ENCODE measurements around the gene NTF4.
"Not testable (repeated sequence)": the region's sequence is repeated elsewhere in the genome, so short reads cannot be mapped to it uniquely, and the experiment has no call there.

Gene NTF4

DNA sequence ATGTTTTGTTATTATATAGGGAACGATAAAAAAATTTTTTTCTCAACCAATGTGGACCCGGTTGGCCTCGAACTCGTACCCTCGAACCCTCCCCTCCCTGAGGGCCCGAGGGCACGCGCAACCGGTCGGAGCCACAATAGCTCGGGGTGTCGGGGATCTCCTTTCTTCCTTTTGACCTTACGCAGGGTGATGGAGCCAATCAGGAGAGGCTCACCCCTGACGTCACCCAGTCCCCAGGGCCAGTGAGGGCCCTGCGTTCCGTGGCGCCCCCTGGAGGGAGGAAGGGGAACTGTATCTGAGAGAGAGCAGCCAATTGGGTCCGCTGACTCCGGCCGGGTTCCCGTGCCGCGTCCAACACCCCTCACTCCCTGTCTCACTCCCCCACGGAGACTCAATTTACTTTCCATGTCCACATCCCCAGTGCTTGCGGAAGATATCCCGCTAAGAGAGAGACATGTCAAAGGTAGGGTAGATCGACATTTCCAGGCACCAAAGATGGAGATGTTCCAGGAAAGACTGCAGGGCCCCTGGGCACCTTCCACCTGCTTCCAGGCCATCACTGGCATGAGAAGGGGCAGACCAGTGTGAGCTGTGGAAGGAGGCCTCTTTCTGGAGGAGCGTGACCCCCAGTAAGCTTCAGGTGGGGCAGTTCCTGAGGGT lies 32.8 kb downstream of the NTF4 start, which contains the start of gene CGB2:
Gene CGB2 (plus strand): TSS at position 249 of the 660 bp plus-strand sequence. CDS start 206 bp downstream, at position 455.
- not testable (repeated sequence) for DNase-seq (ENCODE audit: low read depth); H3K4me3 ChIP-seq (replicated peaks; ENCODE audit: low read depth, low read length)
- TF ChIP-seq, protein P1, sequence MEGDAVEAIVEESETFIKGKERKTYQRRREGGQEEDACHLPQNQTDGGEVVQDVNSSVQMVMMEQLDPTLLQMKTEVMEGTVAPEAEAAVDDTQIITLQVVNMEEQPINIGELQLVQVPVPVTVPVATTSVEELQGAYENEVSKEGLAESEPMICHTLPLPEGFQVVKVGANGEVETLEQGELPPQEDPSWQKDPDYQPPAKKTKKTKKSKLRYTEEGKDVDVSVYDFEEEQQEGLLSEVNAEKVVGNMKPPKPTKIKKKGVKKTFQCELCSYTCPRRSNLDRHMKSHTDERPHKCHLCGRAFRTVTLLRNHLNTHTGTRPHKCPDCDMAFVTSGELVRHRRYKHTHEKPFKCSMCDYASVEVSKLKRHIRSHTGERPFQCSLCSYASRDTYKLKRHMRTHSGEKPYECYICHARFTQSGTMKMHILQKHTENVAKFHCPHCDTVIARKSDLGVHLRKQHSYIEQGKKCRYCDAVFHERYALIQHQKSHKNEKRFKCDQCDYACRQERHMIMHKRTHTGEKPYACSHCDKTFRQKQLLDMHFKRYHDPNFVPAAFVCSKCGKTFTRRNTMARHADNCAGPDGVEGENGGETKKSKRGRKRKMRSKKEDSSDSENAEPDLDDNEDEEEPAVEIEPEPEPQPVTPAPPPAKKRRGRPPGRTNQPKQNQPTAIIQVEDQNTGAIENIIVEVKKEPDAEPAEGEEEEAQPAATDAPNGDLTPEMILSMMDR (IDR thresholded peaks at IDR 0.05; ENCODE audit: low read length, missing control alignments): peak; percentile 20

DNA sequence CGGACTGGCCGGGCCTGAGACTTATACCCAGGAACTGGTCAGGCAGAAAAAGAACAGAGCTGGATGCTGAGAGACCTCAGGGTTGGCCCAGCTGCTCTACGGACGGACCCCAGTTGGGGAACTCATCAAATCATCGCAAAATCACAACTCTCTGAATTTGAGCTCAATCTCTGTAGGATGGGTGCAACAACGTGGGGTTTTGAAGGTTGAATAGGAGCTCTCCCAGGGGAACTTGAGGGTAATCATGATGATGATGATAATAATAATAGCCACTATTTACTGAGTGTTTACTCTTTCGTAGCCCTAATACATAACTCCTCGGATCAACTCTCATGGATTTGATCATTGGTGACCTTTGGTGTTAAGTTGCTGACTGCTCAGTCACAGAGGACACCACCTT lies 34.3 kb downstream of the NTF4 start:
- DNase-seq (ENCODE audit: low read depth): not testable (repeated sequence)

DNA sequence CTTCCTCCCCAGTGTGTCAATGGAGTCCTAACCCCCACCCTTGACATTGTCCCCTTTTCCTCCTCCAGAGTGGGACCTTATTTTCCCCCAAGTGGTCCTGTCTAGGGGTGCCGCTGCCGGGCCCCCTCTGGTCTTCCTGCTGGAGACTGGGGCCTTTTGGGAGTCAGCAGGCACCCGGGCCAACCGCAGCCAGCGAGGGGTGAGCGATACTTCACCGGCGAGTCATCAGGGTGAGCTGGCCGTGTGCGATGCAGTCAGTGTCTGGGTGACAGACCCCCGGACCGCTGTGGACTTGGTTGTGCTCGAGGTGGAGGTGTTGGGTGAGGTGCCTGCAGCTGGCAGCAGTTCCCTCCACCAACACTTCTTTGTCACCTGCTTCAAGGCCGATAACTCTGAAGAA lies 34.9 kb downstream of the NTF4 start:
- not testable (repeated sequence) for DNase-seq (ENCODE audit: low read depth); H3K4me3 ChIP-seq (replicated peaks; ENCODE audit: low read depth, low read length)

More for the DNA sequence above, 34.3 kb downstream of the NTF4 start:
- H3K4me3 ChIP-seq (replicated peaks; ENCODE audit: low read depth, low read length): not testable (repeated sequence)

DNA sequence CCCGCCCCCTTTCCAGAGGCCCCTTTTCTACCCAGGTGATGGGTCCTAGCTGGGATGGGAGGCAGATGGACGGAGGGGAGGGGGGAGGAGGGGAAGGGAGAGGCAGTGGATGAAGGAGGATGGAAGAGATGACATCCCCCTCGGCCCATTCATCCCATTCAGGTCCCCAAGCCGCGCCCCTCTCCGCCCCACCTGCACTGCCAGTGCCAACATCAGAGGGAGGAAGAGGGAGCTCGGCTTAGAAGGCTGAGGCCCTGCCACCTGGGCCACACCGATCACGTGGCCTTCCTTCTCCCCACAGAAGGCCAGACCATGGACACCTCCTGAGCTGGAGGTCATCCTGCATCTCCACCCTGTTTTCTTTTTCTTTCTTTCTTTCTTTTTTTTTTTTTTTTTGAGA lies 35.9 kb downstream of the NTF4 start:
- DNase-seq (ENCODE audit: low read depth): not testable (repeated sequence)

DNA sequence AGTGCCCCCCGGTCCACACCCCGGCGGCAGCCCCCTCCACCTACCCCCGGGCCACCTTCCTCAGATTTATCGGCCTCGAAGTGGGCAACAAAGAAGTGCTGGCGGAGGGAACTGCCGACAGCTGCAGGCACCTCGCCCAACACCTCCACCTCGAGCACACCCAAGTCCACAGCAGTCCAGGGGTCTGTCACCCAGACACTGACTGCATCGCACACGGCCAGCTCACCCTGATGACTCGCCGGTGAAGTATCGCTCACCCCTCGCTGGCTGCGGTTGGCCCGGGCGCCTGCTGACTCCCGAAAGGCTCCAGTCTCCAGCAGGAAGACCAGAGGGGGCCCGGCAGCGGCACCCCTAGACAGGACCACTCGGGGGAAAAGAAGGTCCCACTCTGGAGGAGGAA lies 39.0 kb downstream of the NTF4 start:
- H3K4me3 ChIP-seq (replicated peaks; ENCODE audit: low read depth, low read length); DNase-seq (ENCODE audit: low read depth): not testable (repeated sequence)

More for the DNA sequence above, 35.9 kb downstream of the NTF4 start:
- not testable (repeated sequence) for H3K4me3 ChIP-seq (replicated peaks; ENCODE audit: low read depth, low read length)

DNA sequence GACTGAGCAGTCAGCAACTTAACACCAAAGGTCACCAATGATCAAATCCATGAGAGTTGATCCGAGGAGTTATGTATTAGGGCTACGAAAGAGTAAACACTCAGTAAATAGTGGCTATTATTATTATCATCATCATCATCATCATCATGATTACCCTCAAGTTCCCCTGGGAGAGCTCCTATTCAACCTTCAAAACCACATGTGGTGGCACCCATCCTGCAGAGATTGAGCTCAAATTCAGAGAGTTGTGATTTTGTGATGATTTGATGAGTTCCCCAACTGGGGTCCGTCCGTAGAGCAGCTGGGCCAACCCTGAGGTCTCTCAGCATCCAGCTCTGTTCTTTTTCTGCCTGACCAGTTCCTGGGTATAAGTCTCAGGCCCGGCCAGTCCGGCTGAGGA lies 39.5 kb downstream of the NTF4 start:
- not testable (repeated sequence) for DNase-seq (ENCODE audit: low read depth); H3K4me3 ChIP-seq (replicated peaks; ENCODE audit: low read depth, low read length)

DNA sequence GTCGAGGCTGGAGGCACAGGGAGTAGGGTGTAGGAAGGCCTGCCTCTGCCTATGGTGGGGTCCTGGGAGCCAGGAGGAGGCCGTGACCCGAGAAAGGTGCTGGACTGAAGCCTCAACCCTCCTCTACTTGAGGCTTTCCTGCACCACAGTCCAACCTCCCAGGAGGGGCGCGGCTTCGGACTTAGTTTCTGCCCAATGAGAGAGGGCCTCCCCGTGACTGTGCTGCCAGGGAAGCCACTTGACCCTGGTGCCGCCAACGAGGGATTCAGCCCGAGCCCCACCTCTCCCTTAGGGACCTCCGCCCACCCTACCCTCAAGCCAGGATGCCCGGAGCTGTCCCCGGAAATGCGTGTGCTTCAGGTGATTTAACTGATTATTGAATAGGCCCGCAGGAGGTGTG lies 40.4 kb downstream of the NTF4 start, which contains the start of gene CGB3:
Gene CGB3 (minus strand): TSS at position 101 of the 400 bp plus-strand sequence. CDS start 362 bp downstream, outside the sequence.
- not testable (repeated sequence) for DNase-seq (ENCODE audit: low read depth); H3K4me3 ChIP-seq (replicated peaks; ENCODE audit: low read depth, low read length)

DNA sequence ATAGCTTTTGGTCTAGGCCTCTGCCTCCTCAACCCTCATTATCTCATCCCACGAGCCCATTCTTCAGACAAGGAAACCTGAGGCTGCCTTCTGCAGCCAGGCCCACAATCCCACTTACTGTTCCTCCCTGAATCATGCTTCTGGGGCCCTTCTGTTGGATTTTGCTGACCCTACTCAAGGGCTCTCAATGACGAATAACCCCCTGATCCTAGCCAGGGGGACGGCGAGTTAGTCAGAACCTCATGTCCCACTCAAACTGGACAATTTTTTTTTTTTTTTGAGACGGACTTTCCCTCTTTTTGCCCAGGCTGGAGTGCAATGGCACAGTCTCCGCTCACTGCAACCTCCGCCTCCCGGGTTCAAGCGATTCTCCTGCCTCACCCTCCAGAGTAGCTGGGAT lies 42.5 kb downstream of the NTF4 start:
- DNase-seq (ENCODE audit: low read depth): no peak
- no peak overlapping the region for H3K4me3 ChIP-seq (replicated peaks; ENCODE audit: low read depth, low read length)
- TF ChIP-seq, protein P1 (IDR thresholded peaks at IDR 0.05; ENCODE audit: low read length, missing control alignments): no peak

DNA sequence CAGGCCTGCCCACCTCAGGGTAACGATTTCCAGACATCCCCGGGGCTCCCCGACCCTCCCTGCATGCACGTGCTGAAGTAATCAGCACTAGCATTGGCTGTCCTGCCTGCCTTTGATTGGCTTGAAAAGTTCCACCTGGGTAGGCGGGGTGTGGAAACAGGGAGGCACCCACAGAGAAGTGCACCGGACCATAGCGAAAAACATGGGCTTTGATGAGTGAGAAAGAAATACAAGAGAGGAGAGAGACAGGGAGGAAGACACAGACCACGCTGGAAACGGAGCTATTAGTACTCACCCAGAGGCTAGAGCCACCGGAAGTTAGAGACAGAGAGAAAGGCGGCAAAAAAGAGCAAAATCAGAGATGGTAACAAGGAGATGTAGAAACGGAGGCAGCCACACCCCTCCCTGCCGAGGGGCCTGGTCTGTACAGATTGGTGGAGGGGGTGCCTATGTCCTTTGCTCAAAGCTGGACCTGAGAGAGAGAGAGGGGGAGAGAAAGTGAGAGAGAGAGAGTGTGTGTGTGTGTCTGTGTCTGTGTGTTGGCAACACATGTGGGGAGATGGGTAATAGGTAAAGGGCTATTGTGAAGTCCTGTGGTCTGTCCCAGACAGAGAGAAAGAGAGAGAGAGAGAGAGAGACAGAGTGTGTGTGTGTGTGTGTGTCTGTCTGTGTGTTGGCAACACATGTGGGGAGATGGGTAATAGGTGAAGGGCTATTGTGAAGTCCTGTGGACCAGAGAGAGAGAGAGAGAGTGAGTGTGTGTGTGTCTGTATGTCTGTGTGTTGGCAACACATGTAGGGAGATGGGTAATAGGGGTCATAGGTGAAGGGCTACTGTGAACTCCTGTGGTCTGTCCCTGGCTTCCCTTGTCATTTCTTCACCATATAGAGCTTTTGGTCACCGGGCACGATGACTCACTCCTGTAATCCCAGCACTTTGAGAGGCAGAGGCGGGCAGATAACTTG lies 43.4 kb downstream of the NTF4 start:
- TF ChIP-seq, protein P1 (IDR thresholded peaks at IDR 0.05; ENCODE audit: low read length, missing control alignments): no peak
- no peak for DNase-seq (ENCODE audit: low read depth)

DNA sequence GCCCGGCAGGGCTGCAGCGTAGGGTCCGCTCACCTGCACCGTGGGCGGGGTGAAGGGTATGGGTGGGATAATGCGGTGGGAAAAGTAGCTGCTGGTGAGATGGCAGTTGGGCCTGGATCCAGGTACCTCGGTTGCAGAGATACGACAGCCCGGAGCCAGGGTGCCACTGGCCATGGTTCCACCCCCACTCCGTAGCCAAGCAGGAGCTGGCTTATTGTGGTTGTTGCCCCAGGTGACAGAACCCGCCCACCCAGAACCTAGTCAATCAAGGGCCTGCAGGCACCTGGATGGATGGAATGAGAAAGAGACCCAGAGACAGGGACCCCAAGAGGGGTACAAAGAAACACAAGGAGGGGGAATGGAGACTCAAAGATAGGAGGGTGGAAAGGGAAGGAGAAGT lies 44.3 kb downstream of the NTF4 start:
- no peak overlapping the region for H3K4me3 ChIP-seq (replicated peaks; ENCODE audit: low read depth, low read length)
- TF ChIP-seq, protein P1 (IDR thresholded peaks at IDR 0.05; ENCODE audit: low read length, missing control alignments): no peak
- no peak for DNase-seq (ENCODE audit: low read depth)

More for the DNA sequence above, 43.4 kb downstream of the NTF4 start:
- H3K4me3 ChIP-seq (replicated peaks; ENCODE audit: low read depth, low read length): no peak overlapping the region
